ENCODE data around the gene MED15. TPM values are rescaled to one million over a fixed set of nuclear protein-coding genes. Genes with fewer than 3 reads are reported as not detected.

The MED15 gene
- total RNA-seq, 4 donors from 2014 or later = 34.0 to 54.1 (median 38.9) TPM

GRCh38 chr22:20576445-20576816 is 69.0 kb downstream of the MED15 start:
- intact Hi-C loops (cut with DNase I) = loop anchor here (10.0 kb wide), 1 partner anchor 118 kb away; no protein-coding TSS in a partner anchor
- Histone ChIP-seq H3K9me3 (no peaks in the 10 kb centered on the region), H3K27ac (replicated peaks in 1 of 4) (no peak overlapping the region), H3K4me3 (no peak overlapping the region), H3K27me3 (no peaks in the 10 kb centered on the region), H3K4me1 (peaks cover 0 to 26% (median 14%) of the 10 kb centered on the region in 4 donors), H3K36me3 (peaks cover 36 to 100% (median 97%) of the 10 kb centered on the region in 4 donors)
- WGBS = 80% methylated on average over 3 of the region's 3 CpGs
- no peak for DNase-seq (ENCODE audit: extremely low spot score)
- no peak for TF ChIP-seq CTCF (IDR thresholded peaks at IDR 0.05)
- no peak for TF ChIP-seq POLR2A (IDR thresholded peaks at IDR 0.05; ENCODE audit: low read depth)
- TF ChIP-seq EP300 (IDR thresholded peaks at IDR 0.05) = no peak
- no peak for TF ChIP-seq POLR2AphosphoS5 (IDR thresholded peaks at IDR 0.05)

GRCh38 chr22:20577045-20577444 is 69.6 kb downstream of the MED15 start:
- Histone ChIP-seq H3K4me3 (no peak overlapping the region), H3K36me3 (peaks cover 38 to 100% (median 96%) of the 10 kb centered on the region in 4 donors), H3K9me3 (no peaks in the 10 kb centered on the region), H3K27me3 (no peaks in the 10 kb centered on the region), H3K27ac (replicated peaks in 1 of 4) (no peak overlapping the region), H3K4me1 (peaks cover 0 to 30% (median 14%) of the 10 kb centered on the region in 4 donors)
- intact Hi-C loops (cut with DNase I) = loop anchor here (10.0 kb wide), 1 partner anchor 118 kb away; no protein-coding TSS in a partner anchor
- no peak for DNase-seq (ENCODE audit: extremely low spot score)
- no peak for TF ChIP-seq POLR2A (IDR thresholded peaks at IDR 0.05; ENCODE audit: low read depth)
- TF ChIP-seq POLR2AphosphoS5 (IDR thresholded peaks at IDR 0.05) = no peak
- TF ChIP-seq CTCF (IDR thresholded peaks at IDR 0.05) = no peak
- TF ChIP-seq EP300 (IDR thresholded peaks at IDR 0.05) = no peak
- WGBS = no CpG with 5 or more reads among the region's 1 CpG

- no peak for DNase-seq (ENCODE audit: extremely low spot score)
- Histone ChIP-seq H3K4me1 (peaks cover 0 to 30% (median 14%) of the 10 kb centered on the region in 4 donors), H3K27me3 (no peaks in the 10 kb centered on the region), H3K27ac (replicated peaks in 1 of 4) (no peak overlapping the region), H3K9me3 (no peaks in the 10 kb centered on the region), H3K4me3 (no peak overlapping the region), H3K36me3 (peaks cover 39 to 100% (median 96%) of the 10 kb centered on the region in 4 donors)
- no peak for TF ChIP-seq EP300 (IDR thresholded peaks at IDR 0.05)
- TF ChIP-seq POLR2A (IDR thresholded peaks at IDR 0.05; ENCODE audit: low read depth) = no peak
- no peak for TF ChIP-seq POLR2AphosphoS5 (IDR thresholded peaks at IDR 0.05)
- no peak for TF ChIP-seq CTCF (IDR thresholded peaks at IDR 0.05)
- intact Hi-C loops (cut with DNase I) = loop anchor here (10.0 kb wide), 1 partner anchor 117 kb away; no protein-coding TSS in a partner anchor
- WGBS = 83% methylated on average over 8 of the region's 8 CpGs
Measured at GRCh38 chr22:20577549-20577975, 70.2 kb downstream of the MED15 start.

DNA sequence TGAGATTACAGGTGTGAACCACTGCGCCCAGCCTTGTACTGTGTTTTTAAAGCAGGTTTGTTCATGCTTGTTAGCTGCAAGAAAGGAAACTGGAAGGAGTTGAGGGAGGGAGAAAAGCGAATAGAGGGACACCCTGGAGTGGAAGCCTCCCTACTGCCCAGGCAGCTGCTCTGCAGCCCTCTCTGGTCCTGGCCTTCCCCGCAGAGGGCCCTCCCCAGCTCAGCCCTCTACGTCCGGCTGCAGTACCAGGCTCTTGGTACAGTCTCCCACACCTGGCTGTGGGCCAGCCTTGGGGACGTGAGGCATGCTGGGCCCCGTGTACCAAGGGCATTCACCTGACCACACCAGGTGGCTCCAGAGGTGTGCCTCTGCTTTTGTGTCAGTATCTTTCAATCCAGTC is 70.8 kb downstream of the MED15 start:
- DNase-seq (ENCODE audit: extremely low spot score) = no peak
- H3K27ac ChIP-seq (replicated peaks in 1 of 4) = no peak overlapping the region
- H3K27me3 ChIP-seq = no peaks in the 10 kb centered on the region
- no peaks in the 10 kb centered on the region for H3K9me3 ChIP-seq
- peaks cover 0 to 30% (median 14%) of the 10 kb centered on the region in 4 donors for H3K4me1 ChIP-seq
- H3K36me3 ChIP-seq = peaks cover 39 to 100% (median 96%) of the 10 kb centered on the region in 4 donors
- intact Hi-C loops (cut with DNase I) = loop anchor here (10.0 kb wide), 1 partner anchor 117 kb away; no protein-coding TSS in a partner anchor
- no peak for TF ChIP-seq POLR2AphosphoS5 (IDR thresholded peaks at IDR 0.05)
- TF ChIP-seq EP300 (IDR thresholded peaks at IDR 0.05) = no peak
- TF ChIP-seq POLR2A (IDR thresholded peaks at IDR 0.05; ENCODE audit: low read depth) = no peak
- no peak for TF ChIP-seq CTCF (IDR thresholded peaks at IDR 0.05)
- 82% methylated on average over 6 of the region's 7 CpGs for WGBS
- no peak overlapping the region for H3K4me3 ChIP-seq

DNA sequence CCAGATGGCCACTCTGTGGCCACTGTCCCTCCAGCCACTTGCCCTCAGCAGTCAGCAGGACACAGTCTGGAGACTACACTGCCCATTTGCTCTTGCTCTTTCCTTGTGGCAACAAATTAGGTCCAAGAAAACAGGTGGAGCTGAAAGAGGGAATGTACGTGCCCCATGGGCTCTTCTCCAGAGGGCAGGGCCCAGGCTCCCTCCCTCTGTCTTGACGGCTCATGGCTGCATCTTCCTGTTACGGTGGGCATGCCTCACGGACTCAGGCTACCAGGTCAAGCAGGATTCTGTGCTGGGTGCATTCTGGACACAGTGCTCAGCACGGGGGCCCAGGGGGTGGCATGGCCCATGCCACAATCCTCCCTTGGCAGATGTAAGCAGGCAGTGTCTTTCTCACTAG is 71.3 kb downstream of the MED15 start:
- no CpG with 5 or more reads among the region's 5 CpGs for WGBS
- intact Hi-C loops (cut with DNase I) = loop anchor here (10.0 kb wide), 1 partner anchor 116 kb away; no protein-coding TSS in a partner anchor
- H3K27ac ChIP-seq (replicated peaks in 1 of 4) = no peak overlapping the region
- H3K9me3 ChIP-seq = no peaks in the 10 kb centered on the region
- H3K36me3 ChIP-seq = peaks cover 40 to 100% (median 96%) of the 10 kb centered on the region in 4 donors
- no peak for DNase-seq (ENCODE audit: extremely low spot score)
- H3K27me3 ChIP-seq = no peaks in the 10 kb centered on the region
- peaks cover 0 to 30% (median 14%) of the 10 kb centered on the region in 4 donors for H3K4me1 ChIP-seq
- TF ChIP-seq EP300 (IDR thresholded peaks at IDR 0.05) (no peak), POLR2AphosphoS5 (IDR thresholded peaks at IDR 0.05) (no peak), CTCF (IDR thresholded peaks at IDR 0.05) (no peak), POLR2A (IDR thresholded peaks at IDR 0.05; ENCODE audit: low read depth) (no peak)
- H3K4me3 ChIP-seq = no peak overlapping the region

Data from esophagus muscularis mucosa (tissue), 4 donors.